ENCODE measurements around the gene USP10. TPM values are rescaled to one million over a fixed set of nuclear protein-coding genes. Genes with fewer than 3 reads are reported as not detected.
A peak's percentile ranks its signal among the peaks of the same experiment; 100 is the strongest.
"Not testable (repeated sequence)": the region's sequence is repeated elsewhere in the genome, so short reads cannot be mapped to it uniquely, and the experiment has no call there.

Gene USP10
- total RNA-seq, 2 experiments from 2014 or later, result 75.2 to 75.8 TPM

GRCh38 chr16:84746875-84747274 lies 47.1 kb downstream of the USP10 start:
- Mint-ChIP-seq H3K4me3 (no peak overlapping the region), H3K36me3 (peaks cover 8% of the 10 kb centered on the region), H3K9me3 (no peaks in the 10 kb centered on the region), H3K27me3 (no peaks in the 10 kb centered on the region), H3K4me1 (peaks cover 22% of the 10 kb centered on the region), H3K27ac (no peak overlapping the region)
- ATAC-seq (ENCODE audit: low read depth) (no peak), DNase-seq (no peak)
- POLR2A ChIA-PET, result no interaction called here

- H3K27ac Mint-ChIP-seq; H3K36me3 Mint-ChIP-seq; H3K27me3 Mint-ChIP-seq; ATAC-seq (ENCODE audit: low read depth); DNase-seq; H3K4me3 Mint-ChIP-seq; H3K9me3 Mint-ChIP-seq: not testable (repeated sequence)
- H3K4me1 Mint-ChIP-seq, result peaks cover 29% of the 10 kb centered on the region
- POLR2A ChIA-PET, result interaction anchor here (0.6 to 0.7 kb wide), 2 partner anchors 75 to 534 kb away, joined by 4 to 8 read pairs; no protein-coding TSS in a partner anchor
These were observed 48.4 kb downstream of the USP10 start for GRCh38 chr16:84748247-84748646.

GRCh38 chr16:84749072-84749471 lies 49.3 kb downstream of the USP10 start:
- Mint-ChIP-seq H3K4me3 (no peak overlapping the region), H3K9me3 (no peaks in the 10 kb centered on the region), H3K4me1 (peaks cover 32% of the 10 kb centered on the region), H3K36me3 (peaks cover 8% of the 10 kb centered on the region), H3K27ac (no peak overlapping the region), H3K27me3 (no peaks in the 10 kb centered on the region)
- ATAC-seq (ENCODE audit: low read depth), result no peak
- no peak for DNase-seq
- POLR2A ChIA-PET, result no interaction called here

DNA sequence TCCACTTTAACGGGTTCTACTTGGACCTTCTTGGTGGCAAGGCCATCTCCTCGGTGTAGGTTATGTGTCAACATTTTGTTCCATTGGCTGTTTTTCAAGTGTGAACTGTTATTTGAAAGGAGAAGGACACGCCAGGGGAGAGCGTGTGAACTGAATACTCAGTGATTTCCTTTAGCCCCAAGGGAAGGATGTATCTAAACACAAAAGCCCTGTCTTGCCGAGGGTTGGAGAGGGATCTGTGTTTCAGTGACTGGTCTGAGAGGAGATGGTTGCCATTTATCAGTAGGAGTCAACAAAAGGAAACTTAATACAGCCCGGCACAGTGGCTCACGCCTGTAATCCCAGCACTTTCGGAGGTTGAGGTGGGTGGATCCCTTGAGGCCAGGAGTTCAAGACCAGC lies 50.0 kb downstream of the USP10 start:
- Mint-ChIP-seq H3K9me3 (no peaks in the 10 kb centered on the region), H3K27ac (no peak overlapping the region), H3K27me3 (no peaks in the 10 kb centered on the region), H3K4me3 (no peak overlapping the region), H3K36me3 (peaks cover 8% of the 10 kb centered on the region), H3K4me1 (peaks cover 39% of the 10 kb centered on the region)
- no peak for ATAC-seq (ENCODE audit: low read depth)
- no peak for DNase-seq
- POLR2A ChIA-PET, result no interaction called here

- peaks cover 41% of the 10 kb centered on the region for H3K4me1 Mint-ChIP-seq
- no peak overlapping the region for H3K4me3 Mint-ChIP-seq
These were observed 50.8 kb downstream of the USP10 start for GRCh38 chr16:84750575-84750974.

DNA sequence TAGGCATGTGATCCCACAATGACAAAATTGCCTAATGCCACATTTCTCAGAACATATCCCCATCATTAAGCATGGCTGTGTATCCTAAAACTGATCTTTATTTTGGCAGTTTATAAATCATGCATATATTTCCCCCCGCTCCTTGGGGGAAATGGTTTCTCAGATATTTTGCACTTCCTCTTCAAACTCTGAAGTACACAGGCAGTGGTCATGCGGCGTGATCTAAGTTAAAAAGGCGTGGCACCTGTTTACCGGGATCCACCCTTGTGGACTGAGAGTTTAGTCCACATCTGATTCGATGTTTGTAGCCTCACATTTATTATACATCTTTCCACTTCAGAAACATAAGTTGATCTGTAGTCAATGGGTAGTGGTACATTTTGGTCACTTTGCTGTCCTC lies 51.4 kb downstream of the USP10 start:
- no peak for DNase-seq
- Mint-ChIP-seq H3K27me3 (no peaks in the 10 kb centered on the region), H3K4me3 (peak overlapping the region; percentile 25), H3K36me3 (peaks cover 5% of the 10 kb centered on the region), H3K27ac (peak overlapping the region; percentile 12), H3K4me1 (peaks cover 44% of the 10 kb centered on the region), H3K9me3 (no peaks in the 10 kb centered on the region)
- POLR2A ChIA-PET, result no interaction called here
- ATAC-seq (ENCODE audit: low read depth), result no peak

More at GRCh38 chr16:84750575-84750974, 50.8 kb downstream of the USP10 start:
- Mint-ChIP-seq H3K27me3 (no peaks in the 10 kb centered on the region), H3K9me3 (no peaks in the 10 kb centered on the region), H3K36me3 (peaks cover 6% of the 10 kb centered on the region), H3K27ac (no peak overlapping the region)
- POLR2A ChIA-PET, result no interaction called here
- ATAC-seq (ENCODE audit: low read depth), result no peak
- DNase-seq, result no peak

GRCh38 chr16:84751947-84752346 lies 52.1 kb downstream of the USP10 start:
- Mint-ChIP-seq H3K36me3 (peaks cover 5% of the 10 kb centered on the region), H3K27ac (no peak overlapping the region), H3K4me3 (no peak overlapping the region), H3K4me1 (peaks cover 45% of the 10 kb centered on the region), H3K27me3 (no peaks in the 10 kb centered on the region), H3K9me3 (no peaks in the 10 kb centered on the region)
- DNase-seq (no peak), ATAC-seq (ENCODE audit: low read depth) (no peak)
- POLR2A ChIA-PET, result no interaction called here

DNA sequence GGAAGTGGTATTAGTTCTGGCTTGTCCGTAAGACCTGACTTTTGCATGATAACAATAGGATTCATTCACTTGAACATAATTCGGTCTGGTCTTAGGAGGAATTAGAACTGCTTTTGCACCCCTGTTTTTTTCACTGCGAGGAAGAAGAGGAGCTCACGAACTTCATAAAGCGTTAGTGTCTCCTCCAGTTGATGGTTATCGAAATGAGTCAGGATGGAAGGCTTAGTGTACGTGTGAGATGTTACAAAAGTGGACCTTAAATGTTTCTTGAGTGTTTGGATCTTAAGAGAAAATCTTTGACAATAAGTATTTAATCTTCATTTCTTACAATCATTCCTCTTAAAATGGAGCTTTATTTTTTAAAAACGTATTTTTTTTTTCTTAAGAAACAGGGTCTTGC lies 52.8 kb downstream of the USP10 start:
- ATAC-seq (ENCODE audit: low read depth) (no peak), DNase-seq (no peak)
- Mint-ChIP-seq H3K27me3 (no peaks in the 10 kb centered on the region), H3K9me3 (no peaks in the 10 kb centered on the region), H3K36me3 (peaks cover 5% of the 10 kb centered on the region), H3K4me3 (no peak overlapping the region), H3K4me1 (peaks cover 47% of the 10 kb centered on the region), H3K27ac (no peak overlapping the region)
- POLR2A ChIA-PET, result interaction anchor here (1.1 kb wide), 1 partner anchor 13 kb away, joined by 3 read pairs; no protein-coding TSS in a partner anchor

DNA sequence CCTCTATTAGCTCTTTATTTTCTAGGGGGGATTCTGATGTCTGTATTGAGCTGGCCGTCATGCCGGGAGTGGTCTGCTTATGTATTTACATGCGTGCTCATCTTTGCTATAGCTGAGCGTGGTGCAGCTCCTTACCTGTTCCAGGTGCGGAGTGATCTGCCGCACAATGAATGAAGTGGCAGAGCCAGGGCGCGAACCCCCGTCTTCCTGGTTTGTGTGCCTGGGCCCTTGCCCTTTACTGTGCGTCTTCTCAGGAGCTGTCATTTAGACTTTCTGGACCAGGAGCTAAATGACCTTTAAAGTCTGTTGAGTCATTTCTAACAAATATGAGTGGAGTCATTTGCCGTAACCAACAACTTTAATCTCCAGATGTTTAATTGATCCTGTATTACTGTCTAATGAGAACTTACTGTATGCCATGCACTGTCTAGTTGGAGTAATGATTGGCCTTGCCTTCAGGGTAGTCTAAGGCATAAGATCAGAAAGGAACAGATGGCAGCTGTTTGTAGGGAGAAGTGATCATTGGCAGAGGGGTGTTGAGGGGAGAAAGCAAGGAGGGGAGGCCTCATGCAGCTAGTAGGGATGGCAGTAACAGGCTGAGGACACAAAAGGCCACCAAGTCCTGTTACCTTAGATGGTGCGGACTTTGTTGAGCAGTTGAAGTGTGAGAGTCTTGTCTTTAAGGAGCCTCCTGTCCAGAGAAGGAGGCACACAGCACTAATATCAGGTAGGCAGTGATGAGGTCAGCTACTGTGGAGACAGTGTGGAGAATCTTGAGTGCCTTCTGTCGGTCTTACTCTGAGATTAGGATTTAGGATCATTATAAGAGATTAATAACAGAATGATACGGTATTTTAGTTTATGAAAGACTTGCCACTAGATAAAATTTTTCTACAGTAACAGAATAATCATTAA lies 53.9 kb downstream of the USP10 start:
- no peak overlapping the region for H3K4me3 Mint-ChIP-seq
- H3K27me3 Mint-ChIP-seq, result no peaks in the 10 kb centered on the region
- no peak overlapping the region for H3K27ac Mint-ChIP-seq
- POLR2A ChIA-PET, result interaction anchor here (0.5 to 1.2 kb wide), 3 partner anchors 11 to 197 kb away, joined by 3 to 4 read pairs (median 3); no protein-coding TSS in a partner anchor
- no peaks in the 10 kb centered on the region for H3K9me3 Mint-ChIP-seq
- DNase-seq (no peak), ATAC-seq (ENCODE audit: low read depth) (no peak)
- peaks cover 53% of the 10 kb centered on the region for H3K4me1 Mint-ChIP-seq
- peaks cover 5% of the 10 kb centered on the region for H3K36me3 Mint-ChIP-seq

GRCh38 chr16:84754353-84754856 lies 54.6 kb downstream of the USP10 start:
- H3K27ac Mint-ChIP-seq, result peak overlapping the region; percentile 35
- H3K27me3 Mint-ChIP-seq, result no peaks in the 10 kb centered on the region
- peak overlapping the region; percentile 40 for H3K4me3 Mint-ChIP-seq
- DNase-seq (no peak), ATAC-seq (ENCODE audit: low read depth) (peak; percentile 84)
- H3K4me1 Mint-ChIP-seq, result peaks cover 59% of the 10 kb centered on the region
- POLR2A ChIA-PET, result interaction anchor here (1.0 to 1.2 kb wide), 2 partner anchors 196 to 218 kb away, joined by 3 read pairs; no protein-coding TSS in a partner anchor
- H3K9me3 Mint-ChIP-seq, result no peaks in the 10 kb centered on the region
- H3K36me3 Mint-ChIP-seq, result peaks cover 5% of the 10 kb centered on the region

GRCh38 chr16:84754956-84755672 lies 55.3 kb downstream of the USP10 start:
- Mint-ChIP-seq H3K9me3 (no peaks in the 10 kb centered on the region), H3K4me3 (peak overlapping the region; percentile 40), H3K27me3 (no peaks in the 10 kb centered on the region), H3K4me1 (peaks cover 56% of the 10 kb centered on the region), H3K36me3 (peaks cover 2% of the 10 kb centered on the region), H3K27ac (peak overlapping the region; percentile 70)
- POLR2A ChIA-PET, result interaction anchor here (1.0 to 1.2 kb wide), 2 partner anchors 196 to 217 kb away, joined by 3 read pairs; no protein-coding TSS in a partner anchor
- DNase-seq (no peak), ATAC-seq (ENCODE audit: low read depth) (no peak)

DNA sequence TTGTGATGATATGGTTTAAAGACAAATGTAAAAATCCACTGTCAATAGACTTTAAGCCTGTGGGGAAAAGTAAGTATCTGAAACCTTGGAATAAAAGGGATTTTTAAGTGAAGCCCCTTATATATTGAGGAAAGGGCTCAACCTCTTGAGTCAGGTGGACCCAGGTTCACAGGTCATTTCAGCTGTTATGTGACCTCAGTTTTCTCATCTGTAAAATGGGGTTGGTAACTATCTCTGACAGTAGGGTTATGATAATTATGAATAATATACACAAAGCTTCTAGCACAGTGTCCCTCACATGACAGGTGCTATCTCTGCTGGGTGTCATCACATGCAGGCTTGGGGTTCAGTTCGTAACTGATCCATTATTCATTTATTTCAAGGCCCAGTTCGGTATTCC lies 57.0 kb downstream of the USP10 start:
- ATAC-seq (ENCODE audit: low read depth) (no peak), DNase-seq (no peak)
- Mint-ChIP-seq H3K36me3 (peaks cover 6% of the 10 kb centered on the region), H3K27ac (no peak overlapping the region), H3K4me3 (no peak overlapping the region), H3K4me1 (peaks cover 42% of the 10 kb centered on the region), H3K9me3 (no peaks in the 10 kb centered on the region), H3K27me3 (no peaks in the 10 kb centered on the region)
- POLR2A ChIA-PET, result no interaction called here

GRCh38 chr16:84758627-84759026 lies 58.8 kb downstream of the USP10 start:
- H3K4me1 Mint-ChIP-seq, result peaks cover 35% of the 10 kb centered on the region
- peaks cover 9% of the 10 kb centered on the region for H3K36me3 Mint-ChIP-seq
- no peaks in the 10 kb centered on the region for H3K27me3 Mint-ChIP-seq
- DNase-seq (no peak), ATAC-seq (ENCODE audit: low read depth) (no peak)
- POLR2A ChIA-PET, result no interaction called here
- no peak overlapping the region for H3K27ac Mint-ChIP-seq
- H3K9me3 Mint-ChIP-seq, result no peaks in the 10 kb centered on the region
- no peak overlapping the region for H3K4me3 Mint-ChIP-seq

Data from activated naive CD8-positive, alpha-beta T cell treated with anti-CD3 and anti-CD28 coated beads, Interleukin-2, amount 10 ng/mL, durations not matched to agents 7 days and 5 days (primary cell).